K562 (cell line): ENCODE data around the gene FBXO21. TPM values are rescaled to one million over a fixed set of nuclear protein-coding genes. Genes with fewer than 3 reads are reported as not detected.

Source experiments
- ATAC-seq: fragments of 200-7000 bp; cut with Tn5 transposase; 3 replicates; pipeline ENCODE4 v1.9.1; 2020; ENCODE audit warnings: moderate library complexity
- BruUV-seq: library from RNA; stranded (reverse); fragments of 400-500 nt; replicated peaks from 2 replicates; lab custom pipeline; 2021; lab: Mats Ljungman, UMichigan
- CTCF ChIA-PET: fragments of 300-600 bp; formaldehyde crosslinking; extraction: SDS; loops from one replicate; lab custom pipeline; 2021; ENCODE audit warnings: low intra/inter-chr PET ratio; lab: Yijun Ruan, JAX
- POLR2A ChIA-PET: fragments of 300-600, 350-650 bp; sonication (Branson Sonifier 250); formaldehyde crosslinking; extraction: SDS; loops from one replicate; lab custom pipeline; 2021; ENCODE audit warnings: antibody characterized with exemption, inconsistent platforms; lab: Yijun Ruan, JAX
- DNase-seq, 4 experiments: peaks; one replicate each; pipeline versions ENCODE4 v3.0.0 to v3.0.0-alpha.2; 2011 to 2018; ENCODE audit warnings: low spot score in 3 of 4, mixed read lengths in 3 of 4; ENCODE audit errors: extremely low read depth in 1 of 4
- FAIRE-seq: peaks from 2 replicates; lab custom pipeline; 2011; peaks lifted over from hg19 to GRCh38; lab: Jason Lieb, UNC
- H2AFZ ChIP-seq: 2 replicates; pipeline ENCODE4 v1.6.0; 2011; ENCODE audit warnings: low read depth, low read length, control low read depth, inconsistent platforms
- H3K27ac ChIP-seq: fragments of 200-600 bp; 3 replicates; pipeline ENCODE4 v1.8.0; 2011; ENCODE audit warnings: low read depth, mild to moderate bottlenecking, control low read depth, inconsistent platforms, low read length, moderate library complexity, mixed read lengths; ENCODE audit errors: extremely low read depth
- H3K27me3 ChIP-seq, 2 experiments: fragments of 300-600 bp in 1 of 2; 2 replicates in 1 of 2; 3 replicates in 1 of 2; pipeline versions ENCODE4 v1.6.0 to v1.8.0; 2011; ENCODE audit warnings: inconsistent platforms in 2 of 2, low read length in 2 of 2, mild to moderate bottlenecking in 1 of 2, mixed read lengths in 1 of 2, moderate library complexity in 1 of 2; ENCODE audit not compliant: control insufficient read depth in 2 of 2, insufficient read depth in 2 of 2
- H3K36me3 ChIP-seq: fragments of 300-600 bp; 3 replicates; pipeline ENCODE4 v1.8.0; 2011; ENCODE audit warnings: mild to moderate bottlenecking, low read length, inconsistent platforms; ENCODE audit not compliant: control insufficient read depth, insufficient read depth
- H3K4me1 ChIP-seq, 2 experiments: fragments of 200-600 bp in 1 of 2; replicated peaks in 1 of 2; 2 replicates in 1 of 2; 3 replicates in 1 of 2; pipeline versions ENCODE4 v1.5.1 to v1.8.0; 2011; ENCODE audit warnings: inconsistent platforms in 2 of 2, low read length in 2 of 2, mild to moderate bottlenecking in 1 of 2, mixed read lengths in 1 of 2, moderate library complexity in 1 of 2; ENCODE audit not compliant: control insufficient read depth in 2 of 2, insufficient read depth in 2 of 2
- H3K4me2 ChIP-seq: 2 replicates; pipeline ENCODE4 v1.6.1; 2011; ENCODE audit warnings: low read length, control low read depth, inconsistent platforms, mixed read lengths; ENCODE audit not compliant: insufficient read depth
- H3K4me3 ChIP-seq: fragments of 200-600 bp; sonication (generic), shearing (Covaris generic); 2 replicates; pipeline ENCODE4 v1.5.1; 2016; ENCODE audit warnings: control low read depth, inconsistent platforms
- H3K79me2 ChIP-seq: fragments of 200-600 bp; 3 replicates; pipeline ENCODE4 v1.8.0; 2011; ENCODE audit warnings: low read length, inconsistent platforms; ENCODE audit not compliant: control insufficient read depth, insufficient read depth
- H3K9ac ChIP-seq, 2 experiments: 2 replicates each; pipeline versions ENCODE4 v1.6.0 to v1.6.1; 2011; ENCODE audit warnings: low read depth in 2 of 2, low read length in 2 of 2, control low read depth in 1 of 2, inconsistent platforms in 1 of 2, mild to moderate bottlenecking in 1 of 2, mixed read lengths in 1 of 2; ENCODE audit not compliant: insufficient read depth in 1 of 2
- H3K9me1 ChIP-seq: one replicate; pipeline ENCODE4 v1.6.0; 2011; ENCODE audit warnings: inconsistent platforms, mild to moderate bottlenecking, low read length, moderate library complexity; ENCODE audit not compliant: control insufficient read depth, insufficient read depth
- H3K9me3 ChIP-seq: replicated peaks from 2 replicates; pipeline ENCODE4 v1.5.1; 2011; ENCODE audit warnings: low read depth, low read length, inconsistent platforms; ENCODE audit not compliant: control insufficient read depth, insufficient read depth
- H4K20me1 ChIP-seq: replicated peaks from 2 replicates; pipeline ENCODE4 v1.6.1; 2011; ENCODE audit warnings: low read length, inconsistent platforms, mixed read lengths; ENCODE audit not compliant: control insufficient read depth, insufficient read depth
- HES1 ChIP-seq: fragments of 450-650 bp; IDR thresholded peaks from 2 replicates; pipeline ENCODE4 v1.6.1; 2016; ENCODE audit warnings: low read depth, mild to moderate bottlenecking, moderate library complexity
- MCM3 ChIP-seq: fragments of 450-650 bp; IDR thresholded peaks from 2 replicates; pipeline ENCODE4 v1.6.1; 2016
- NR4A1 ChIP-seq, 2 experiments: fragments of 250-450 bp in 1 of 2; fragments of 450-650 bp in 1 of 2; sonication (Bioruptor Pico) in 1 of 2; IDR thresholded peaks; 2 replicates each; pipeline versions ENCODE4 v1.4.0 to v1.6.1; 2016 to 2020; ENCODE audit warnings: mild to moderate bottlenecking in 2 of 2, missing compliant biosample characterization in 1 of 2, missing genetic modification characterization in 1 of 2, moderate library complexity in 1 of 2
- PCBP2 ChIP-seq: fragments of 200-400 bp; formaldehyde crosslinking; IDR thresholded peaks from 2 replicates; pipeline ENCODE4 v1.6.1; 2018; ENCODE audit warnings: low read length, low read depth, mild to moderate bottlenecking, moderate library complexity; ENCODE audit not compliant: poor library complexity, severe bottlenecking
- THRA ChIP-seq: fragments of 450-650 bp; IDR thresholded peaks from 2 replicates; pipeline ENCODE4 v1.6.1; 2017; ENCODE audit warnings: mild to moderate bottlenecking, moderate library complexity
- ZNF778 ChIP-seq: fragments of 450-650 bp; formaldehyde crosslinking; IDR thresholded peaks from 2 replicates; pipeline ENCODE4 v1.4.0; 2020; ENCODE audit warnings: mild to moderate bottlenecking, moderate library complexity
- WGBS: fragments of 100-300 bp; shearing (Covaris generic); methylation state at CpG from one replicate; pipeline ENCODE4 v1.1.6; 2016; ENCODE audit warnings: low coverage, mixed read lengths; ENCODE audit not compliant: insufficient coverage; ENCODE audit errors: missing lambda C conversion rate; 5-methylcytosine and 5-hydroxymethylcytosine counted together
- in situ Hi-C: fragments of 300-500 bp; cut with MboI; formaldehyde crosslinking; loops from 4 replicates; pipeline ENCODE4 v1.15.0; 2018; ENCODE audit warnings: inconsistent platforms, mixed read lengths
- intact Hi-C: fragments of 100-400 bp; cut with micrococcal nuclease; formaldehyde crosslinking; loops from 2 replicates; pipeline ENCODE4 v1.14.2; 2022
- polyA plus RNA-seq, 8 experiments: library from polyadenylated mRNA; depleted of rRNA in 4 of 8; stranded (reverse) in 5 of 8; unstranded in 3 of 8; fragments of >200 nt; fragmentation: Nextera tagmentation in 2 of 8; fragmentation: Illumina TruSeq in 1 of 8; extraction: Ambion mirVana in 2 of 8; extraction: Trizol in 1 of 8; gene quantifications; 2 replicates each; pipeline versions ENCODE4 v1.2.1 to v1.2.3, GENCODE V29; 2011 to 2014; ENCODE audit warnings: inconsistent platforms in 1 of 8, missing spikeins in 1 of 8
- total RNA-seq, 7 experiments: library from RNA; depleted of rRNA in 6 of 7; stranded (reverse); fragments of >200 nt in 6 of 7; fragmentation: Illumina TruSeq in 2 of 7; extraction: Trizol in 2 of 7; gene quantifications; 2 replicates each; pipeline versions ENCODE4 v1.2.1 to v1.2.3, GENCODE V29; 2011 to 2021; ENCODE audit warnings: low replicate concordance in 1 of 7

Gene FBXO21
- total and polyA plus RNA-seq, 9 of the 15 experiments (the other 6 are each of a cell fraction or from before 2014, with no cell fraction given), result 3.0 to 50.9 (median 9.1) TPM

GRCh38 chr12:117162167-117162539 is 28.1 kb downstream of the FBXO21 start:
- Histone ChIP-seq H3K4me3 (no peak overlapping the region), H3K9me1 (no peaks in the 10 kb centered on the region), H3K27me3 (no peaks in the 10 kb centered on the region), H2AFZ (no peak overlapping the region), H3K27ac (no peak overlapping the region), H3K4me2 (no peak overlapping the region), H4K20me1 (no peaks in the 10 kb centered on the region), H3K9ac (no peak overlapping the region; a peak in 1 of 4 replicates), H3K9me3 (no peaks in the 10 kb centered on the region), H3K36me3 (peaks cover 70% of the 10 kb centered on the region; the same call in 2 of the 3 replicates), H3K79me2 (no peaks in the 10 kb centered on the region), H3K4me1 (no peaks in the 10 kb centered on the region; a peak in 1 of 5 replicates)
- no TSS peak for BruUV-seq
- TF ChIP-seq PCBP2 (no peak), MCM3 (no peak), HES1 (no peak), THRA (no peak), NR4A1 (CRISPR knock-in tag; IDR thresholded peaks at IDR 0.05) (no peak), NR4A1 (tag; IDR thresholded peaks at IDR 0.05) (no peak), ZNF778 (CRISPR knock-in tag) (no peak)
- FAIRE-seq (no peak), DNase-seq (no peak), ATAC-seq (no peak)
- 87% methylated on average over 7 of the region's 8 CpGs for WGBS
- in situ Hi-C loops (no loop called here), intact Hi-C loops (no loop called here)
- ChIA-PET POLR2A (no interaction called here), CTCF (no interaction called here)
